H1 (cell line): Measurements from ENCODE around the gene SF3B6. TPM values are rescaled to one million over a fixed set of nuclear protein-coding genes. Genes with fewer than 3 reads are reported as not detected.

Experiments
- CTCF ChIA-PET: fragments of 300-600 bp; sonication (Branson Sonifier 250); formaldehyde crosslinking; loops from one replicate; lab custom pipeline; 2021; ENCODE audit not compliant: partially characterized antibody; lab: Charles Lee
- POLR2A ChIA-PET: fragments of 300-600 bp; sonication (Branson Sonifier 250); formaldehyde crosslinking; loops from one replicate; lab custom pipeline; 2021; ENCODE audit warnings: inconsistent platforms; ENCODE audit not compliant: partially characterized antibody; lab: Charles Lee
- DNase-seq, 2 experiments: peaks; one replicate each; pipeline versions ENCODE4 v3.0.0 to v3.0.0-alpha.2; 2010 to 2022; ENCODE audit warnings: low spot score in 2 of 2, low read depth in 1 of 2, mixed read lengths in 1 of 2
- FAIRE-seq: peaks from 2 replicates; lab custom pipeline; 2011; peaks lifted over from hg19 to GRCh38; lab: Jason Lieb, UNC
- H2AFZ ChIP-seq: 2 replicates; pipeline ENCODE4 v1.8.1; 2012; ENCODE audit warnings: low read length, inconsistent platforms
- H2AK5ac ChIP-seq: 2 replicates; pipeline ENCODE4 v1.6.1; 2013; ENCODE audit warnings: low read depth, low read length
- H2BK120ac ChIP-seq: replicated peaks from 2 replicates; pipeline ENCODE3; 2013; ENCODE audit warnings: low read depth, low read length, inconsistent platforms
- H2BK12ac ChIP-seq: 2 replicates; pipeline ENCODE4 v1.6.1; 2013; ENCODE audit warnings: low read depth, low read length
- H2BK15ac ChIP-seq: 2 replicates; pipeline ENCODE4 v1.6.1; 2013; ENCODE audit warnings: low read length
- H2BK20ac ChIP-seq: 2 replicates; pipeline ENCODE4 v1.6.1; 2013; ENCODE audit warnings: low read length
- H2BK5ac ChIP-seq: 2 replicates; pipeline ENCODE4 v1.6.1; 2013; ENCODE audit warnings: low read depth, low read length
- H3K14ac ChIP-seq: 2 replicates; pipeline ENCODE4 v1.6.1; 2013; ENCODE audit warnings: inconsistent platforms; ENCODE audit not compliant: insufficient read length
- H3K18ac ChIP-seq: 2 replicates; pipeline ENCODE4 v1.6.1; 2013; ENCODE audit warnings: low read length; ENCODE audit errors: extremely low read depth
- H3K23ac ChIP-seq: 2 replicates; pipeline ENCODE4 v1.6.1; 2013; ENCODE audit warnings: inconsistent platforms; ENCODE audit not compliant: insufficient read length
- H3K23me2 ChIP-seq: 2 replicates; pipeline ENCODE4 v1.6.1; 2013; ENCODE audit warnings: low read depth, low read length
- H3K27ac ChIP-seq: 2 replicates; pipeline ENCODE4 v1.6.1; 2011; ENCODE audit warnings: low read depth, low read length, inconsistent platforms
- H3K27me3 ChIP-seq, 4 experiments: replicated peaks in 1 of 4; 1 replicate in 1 of 4; 2 replicates in 3 of 4; pipeline versions ENCODE4 v1.6.1 to v1.8.1; 2011 to 2013; ENCODE audit warnings: low read length in 3 of 4, mild to moderate bottlenecking in 3 of 4, inconsistent platforms in 2 of 4, mixed read lengths in 2 of 4, moderate library complexity in 1 of 4; ENCODE audit not compliant: control insufficient read depth in 3 of 4, insufficient read depth in 3 of 4; ENCODE audit errors: extremely low read depth in 1 of 4
- H3K36me3 ChIP-seq, 4 experiments: 2 replicates each; pipeline versions ENCODE4 v1.6.1 to v1.8.1; 2011 to 2013; ENCODE audit warnings: mild to moderate bottlenecking in 4 of 4, low read length in 3 of 4, moderate library complexity in 2 of 4, control low read depth in 1 of 4, inconsistent platforms in 1 of 4; ENCODE audit not compliant: insufficient read depth in 4 of 4, control insufficient read depth in 2 of 4
- H3K4ac ChIP-seq: replicated peaks from 2 replicates; pipeline ENCODE3; 2013; ENCODE audit warnings: low read length, low read depth, mixed read lengths, inconsistent platforms; ENCODE audit not compliant: insufficient read length
- H3K4me1 ChIP-seq, 4 experiments: replicated peaks in 1 of 4; 1 replicate in 1 of 4; 2 replicates in 3 of 4; pipeline versions ENCODE4 v1.6.1 to v1.8.1; 2011 to 2013; ENCODE audit warnings: low read length in 3 of 4, inconsistent platforms in 2 of 4, mixed read lengths in 1 of 4; ENCODE audit not compliant: insufficient read depth in 4 of 4, control insufficient read depth in 3 of 4
- H3K4me2 ChIP-seq, 2 experiments: 2 replicates each; pipeline versions ENCODE4 v1.6.1 to v1.8.1; 2011 to 2013; ENCODE audit warnings: low read depth in 2 of 2, low read length in 2 of 2, control low read depth in 1 of 2, inconsistent platforms in 1 of 2, mild to moderate bottlenecking in 1 of 2; ENCODE audit not compliant: insufficient read depth in 1 of 2
- H3K4me3 ChIP-seq, 4 experiments: fragments of 200-600, 300-600 bp in 1 of 4; sonication (generic), shearing (Covaris generic), sonication (Bioruptor Twin) in 1 of 4; 2 replicates each; pipeline versions ENCODE4 v1.5.1 to v1.8.1; 2011 to 2016; ENCODE audit warnings: low read length in 4 of 4, low read depth in 3 of 4, control low read depth in 2 of 4, inconsistent platforms in 2 of 4, mild to moderate bottlenecking in 2 of 4, mixed read lengths in 1 of 4, moderate library complexity in 1 of 4; ENCODE audit not compliant: insufficient read depth in 2 of 4; ENCODE audit errors: extremely low read depth in 1 of 4
- H3K56ac ChIP-seq: replicated peaks from 2 replicates; pipeline ENCODE3; 2013; ENCODE audit warnings: low read depth, mild to moderate bottlenecking, mixed read lengths, low read length, inconsistent platforms; ENCODE audit not compliant: insufficient read length
- H3K79me1 ChIP-seq: 2 replicates; pipeline ENCODE4 v1.6.1; 2013; ENCODE audit warnings: low read depth, low read length, control low read depth
- H3K79me2 ChIP-seq, 2 experiments: 2 replicates each; pipeline versions ENCODE4 v1.6.1 to v1.8.1; 2012 to 2013; ENCODE audit warnings: low read length in 2 of 2, mild to moderate bottlenecking in 2 of 2, inconsistent platforms in 1 of 2; ENCODE audit not compliant: insufficient read depth in 2 of 2, control insufficient read depth in 1 of 2
- H3K9ac ChIP-seq, 4 experiments: replicated peaks in 1 of 4; 1 replicate in 1 of 4; 2 replicates in 3 of 4; pipeline versions ENCODE4 v1.6.1 to v1.8.1; 2011 to 2013; ENCODE audit warnings: low read depth in 3 of 4, low read length in 3 of 4, control low read depth in 2 of 4, mild to moderate bottlenecking in 2 of 4, moderate library complexity in 2 of 4, inconsistent platforms in 1 of 4; ENCODE audit errors: extremely low read depth in 1 of 4
- H3K9me3 ChIP-seq, 2 experiments: 2 replicates each; pipeline versions ENCODE4 v1.6.1 to v1.8.1; 2012 to 2013; ENCODE audit warnings: mild to moderate bottlenecking in 2 of 2, moderate library complexity in 2 of 2, control low read depth in 1 of 2, inconsistent platforms in 1 of 2, low read depth in 1 of 2, low read length in 1 of 2, mixed read lengths in 1 of 2; ENCODE audit not compliant: insufficient read depth in 2 of 2
- H4K20me1 ChIP-seq, 2 experiments: replicated peaks in 1 of 2; 2 replicates each; pipeline versions ENCODE3 to v1.8.1; 2011 to 2013; ENCODE audit warnings: inconsistent platforms in 2 of 2, low read length in 2 of 2, mild to moderate bottlenecking in 1 of 2; ENCODE audit not compliant: insufficient read depth in 2 of 2, control insufficient read depth in 1 of 2
- H4K5ac ChIP-seq: 2 replicates; pipeline ENCODE4 v1.6.1; 2013; ENCODE audit warnings: low read length, low read depth, mixed read lengths, inconsistent platforms; ENCODE audit not compliant: insufficient read length
- H4K8ac ChIP-seq: 2 replicates; pipeline ENCODE4 v1.8.0; 2013; ENCODE audit warnings: mild to moderate bottlenecking, moderate library complexity, low read length, inconsistent platforms; ENCODE audit not compliant: insufficient read depth; ENCODE audit errors: extremely low read depth
- H4K91ac ChIP-seq: replicated peaks from 2 replicates; pipeline ENCODE3; 2013; ENCODE audit warnings: low read length, mixed read lengths, inconsistent platforms; ENCODE audit not compliant: insufficient read length
- MAX ChIP-seq: IDR thresholded peaks from 2 replicates; pipeline ENCODE4 v1.6.1; 2012; ENCODE audit warnings: inconsistent platforms
- TEAD4 ChIP-seq: IDR thresholded peaks from 2 replicates; pipeline ENCODE4 v1.6.1; 2012; ENCODE audit warnings: low read depth, low read length, inconsistent platforms, mixed read lengths
- WGBS, 2 experiments: shearing (Covaris generic) in 1 of 2; methylation state at CpG; one replicate each; pipeline versions ENCODE4 v1.1.6 to v1.1.7; 2013 to 2015; ENCODE audit warnings: low lambda C conversion rate in 2 of 2, mixed read lengths in 2 of 2, inconsistent platforms in 1 of 2, low coverage in 1 of 2, missing lambda C conversion rate in 1 of 2; ENCODE audit not compliant: insufficient replicate concordance in 2 of 2, insufficient coverage in 1 of 2, insufficient read length in 1 of 2; ENCODE audit errors: extremely low coverage in 1 of 2, missing lambda C conversion rate in 1 of 2; 5-methylcytosine and 5-hydroxymethylcytosine counted together
- polyA plus RNA-seq, 7 experiments: library from polyadenylated mRNA; depleted of rRNA in 3 of 7; stranded (reverse) in 5 of 7; unstranded in 2 of 7; fragments of >200 nt in 5 of 7; fragments of 200-250 nt in 2 of 7; gene quantifications; 1 replicate in 5 of 7; 2 replicates in 1 of 7; 4 replicates in 1 of 7; pipeline versions ENCODE4 v1.2.1 to v1.2.3, GENCODE V29; 2011 to 2013; ENCODE audit warnings: missing spikeins in 2 of 7, mixed read lengths in 2 of 7
- total RNA-seq: library from RNA; stranded (reverse); fragmentation: NEBNext Ultra II Directional; extraction: Animal tissue kit (Norgen Biotek cat#: 25700); gene quantifications from 2 replicates; pipeline ENCODE4 v1.2.1, GENCODE V29; 2021

SF3B6 gene
- total and polyA plus RNA-seq, 2 of the 8 experiments (the other 6 are each of a cell fraction or from before 2014, with no cell fraction given), result 126 to 155 TPM

GRCh38 chr2:24104110-24104650 lies 28.1 kb upstream of the SF3B6 start:
- no peak for DNase-seq
- 92% methylated on average over 8 of the region's 8 CpGs; no CpG with 5 or more reads in 1 of the 2 experiments for WGBS, 2 experiments
- H3K9me3 ChIP-seq, result no peaks in the 10 kb centered on the region; a peak in 1 of 4 replicates

More at GRCh38 chr2:24104110-24104650, 28.1 kb upstream of the SF3B6 start:
- no peak for FAIRE-seq
- TF ChIP-seq TEAD4 (no peak), MAX (no peak)
- Histone ChIP-seq H2BK20ac (no peak overlapping the region), H4K20me1 (no peaks in the 10 kb centered on the region), H3K14ac (no peak overlapping the region), H4K91ac (no peak overlapping the region), H4K8ac (no peak overlapping the region), H2BK120ac (no peak overlapping the region), H2AFZ (no peak overlapping the region), H3K18ac (no peak overlapping the region), H3K27ac (no peak overlapping the region), H3K4ac (no peak overlapping the region), H3K23ac (no peak overlapping the region), H2BK12ac (no peak overlapping the region), H3K79me2 (no peaks in the 10 kb centered on the region), H2BK15ac (no peak overlapping the region), H3K9ac (no peak overlapping the region), H3K27me3 (no peaks in the 10 kb centered on the region), H2AK5ac (no peak overlapping the region), H3K79me1 (no peaks in the 10 kb centered on the region), H3K36me3 (no peaks in the 10 kb centered on the region), H3K4me3 (no peak overlapping the region), H2BK5ac (no peak overlapping the region), H4K5ac (no peak overlapping the region), H3K23me2 (no peaks in the 10 kb centered on the region), H3K4me2 (no peak overlapping the region), H3K4me1 (no peaks in the 10 kb centered on the region), H3K56ac (no peak overlapping the region)
- ChIA-PET CTCF (interaction anchor here (0.6 to 1.7 kb wide), 2 partner anchors 17 to 156 kb away, joined by 3 to 4 read pairs; no protein-coding TSS in a partner anchor), POLR2A (interaction anchor here (1.4 to 1.7 kb wide), 2 partner anchors 18 to 20 kb away, joined by 3 to 8 read pairs; partner anchors contain the start of gene TP53I3)
